ENCODE results near the gene MCAT. TPM values are rescaled to one million over a fixed set of nuclear protein-coding genes. Genes with fewer than 3 reads are reported as not detected.

MCAT gene
- total RNA-seq, 2 donors from 2014 or later = 17.1 to 19.9 TPM

DNA sequence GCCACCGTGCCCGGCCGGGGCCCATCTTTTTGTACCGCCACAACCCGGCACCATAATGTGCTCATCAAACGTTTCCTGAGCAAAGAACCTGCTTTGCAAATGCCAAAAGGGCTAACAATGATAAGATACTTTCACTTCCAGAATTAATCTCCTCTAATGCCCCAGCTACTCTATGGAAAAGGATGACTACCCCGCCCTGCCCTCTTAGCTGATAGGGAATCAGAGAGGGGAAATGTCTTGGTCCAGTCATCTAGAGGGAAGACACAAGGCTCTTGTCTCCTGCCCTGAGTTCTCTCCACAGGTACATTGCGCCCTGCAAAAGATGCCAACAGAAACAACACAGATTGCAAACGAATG, 54.6 kb downstream of the MCAT start:
- no peak for DNase-seq
- H3K9me3 Mint-ChIP-seq = no peaks in the 10 kb centered on the region

DNA sequence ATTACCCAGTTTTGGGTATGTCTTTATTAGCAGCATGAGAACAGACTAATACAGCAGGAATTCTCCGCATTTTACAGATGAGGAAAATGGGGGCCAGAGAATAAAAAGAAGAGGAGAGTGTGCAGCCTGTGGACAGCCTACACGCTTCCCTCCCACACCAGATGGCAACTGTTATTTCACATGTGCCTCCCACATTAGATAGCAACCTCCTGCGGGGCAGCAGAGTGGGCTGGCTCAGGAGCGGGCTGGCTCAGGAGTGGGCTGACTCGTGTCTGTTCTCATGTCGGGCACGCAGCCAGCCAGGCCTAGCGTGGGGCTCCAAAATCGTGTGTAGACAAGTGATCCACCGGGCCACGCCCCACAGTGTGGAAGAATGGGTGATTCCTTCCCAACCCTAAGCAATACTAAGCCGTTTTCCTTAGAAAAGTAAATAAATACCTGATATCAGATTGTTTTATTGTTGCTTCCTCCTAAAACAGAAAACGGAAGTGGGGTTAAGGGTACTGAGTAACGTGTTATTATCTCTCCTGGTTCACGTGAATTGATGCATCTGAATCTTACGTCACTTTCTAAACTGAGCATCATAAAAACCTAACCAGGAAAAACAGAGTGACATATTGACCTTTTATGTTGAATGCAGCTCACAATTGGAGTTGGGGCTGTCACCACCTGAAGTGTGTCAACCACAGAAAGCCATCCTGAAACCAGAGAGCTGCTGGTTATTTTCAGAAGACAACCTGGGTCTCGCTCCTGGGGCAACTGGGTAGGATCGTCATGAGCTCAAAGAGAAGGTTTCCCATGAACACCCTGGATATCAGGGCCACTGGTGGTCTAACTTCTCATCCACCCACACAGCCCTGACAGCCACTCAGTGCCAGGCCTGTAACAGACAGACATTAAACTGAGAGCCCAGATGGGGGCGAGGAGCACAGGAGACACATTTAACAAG, 57.3 kb downstream of the MCAT start:
- no peak overlapping the region for H3K4me3 ChIP-seq (ENCODE audit: low read length)
- peaks cover 3% of the 10 kb centered on the region for H3K36me3 ChIP-seq (ENCODE audit: control insufficient read depth, insufficient read depth, low read length)
- Mint-ChIP-seq H3K4me1 (no peaks in the 10 kb centered on the region), H3K4me3 (no peak overlapping the region), H3K36me3 (ENCODE audit: low read depth) (peaks cover 6% of the 10 kb centered on the region), H3K27ac (peak overlapping the region; percentile 15), H3K9me3 (no peaks in the 10 kb centered on the region), H3K27me3 (ENCODE audit: insufficient read depth) (no peaks in the 10 kb centered on the region)
- no peak for DNase-seq
- TF ChIP-seq, protein P1, sequence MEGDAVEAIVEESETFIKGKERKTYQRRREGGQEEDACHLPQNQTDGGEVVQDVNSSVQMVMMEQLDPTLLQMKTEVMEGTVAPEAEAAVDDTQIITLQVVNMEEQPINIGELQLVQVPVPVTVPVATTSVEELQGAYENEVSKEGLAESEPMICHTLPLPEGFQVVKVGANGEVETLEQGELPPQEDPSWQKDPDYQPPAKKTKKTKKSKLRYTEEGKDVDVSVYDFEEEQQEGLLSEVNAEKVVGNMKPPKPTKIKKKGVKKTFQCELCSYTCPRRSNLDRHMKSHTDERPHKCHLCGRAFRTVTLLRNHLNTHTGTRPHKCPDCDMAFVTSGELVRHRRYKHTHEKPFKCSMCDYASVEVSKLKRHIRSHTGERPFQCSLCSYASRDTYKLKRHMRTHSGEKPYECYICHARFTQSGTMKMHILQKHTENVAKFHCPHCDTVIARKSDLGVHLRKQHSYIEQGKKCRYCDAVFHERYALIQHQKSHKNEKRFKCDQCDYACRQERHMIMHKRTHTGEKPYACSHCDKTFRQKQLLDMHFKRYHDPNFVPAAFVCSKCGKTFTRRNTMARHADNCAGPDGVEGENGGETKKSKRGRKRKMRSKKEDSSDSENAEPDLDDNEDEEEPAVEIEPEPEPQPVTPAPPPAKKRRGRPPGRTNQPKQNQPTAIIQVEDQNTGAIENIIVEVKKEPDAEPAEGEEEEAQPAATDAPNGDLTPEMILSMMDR (conservative IDR thresholded peaks at IDR 0.05) = no peak
- no peaks in the 10 kb centered on the region for H3K27me3 ChIP-seq (ENCODE audit: control insufficient read depth, insufficient read depth, low read length, poor library complexity, severe bottlenecking)
- no peak overlapping the region for H3K9ac ChIP-seq (ENCODE audit: extremely low read depth, low read length, poor library complexity, severe bottlenecking)
- no peaks in the 10 kb centered on the region for H3K9me3 ChIP-seq (ENCODE audit: control insufficient read depth, low read length)
- H3K4me1 ChIP-seq (ENCODE audit: control insufficient read depth, insufficient read depth, low read length) = no peaks in the 10 kb centered on the region
- no peak overlapping the region for H3K27ac ChIP-seq (ENCODE audit: low read depth, low read length)
- WGBS, 2 experiments (ENCODE audit: insufficient coverage in 1 of 2, insufficient read length in 1 of 2) = 92 to 97% methylated on average over 7 to 19 of the region's 19 CpGs

More for the DNA sequence above, 54.6 kb downstream of the MCAT start:
- Mint-ChIP-seq H3K27ac (peak overlapping the region; percentile 17), H3K4me1 (no peaks in the 10 kb centered on the region), H3K36me3 (ENCODE audit: low read depth) (peaks cover 6% of the 10 kb centered on the region), H3K4me3 (peak overlapping the region; percentile 63), H3K27me3 (ENCODE audit: insufficient read depth) (no peaks in the 10 kb centered on the region)
- peaks cover 3% of the 10 kb centered on the region for H3K36me3 ChIP-seq (ENCODE audit: control insufficient read depth, insufficient read depth, low read length)
- no peaks in the 10 kb centered on the region for H3K9me3 ChIP-seq (ENCODE audit: control insufficient read depth, low read length)
- H3K4me1 ChIP-seq (ENCODE audit: control insufficient read depth, insufficient read depth, low read length) = no peaks in the 10 kb centered on the region
- H3K27ac ChIP-seq (ENCODE audit: low read depth, low read length) = no peak overlapping the region
- peak overlapping the region; percentile 87 for H3K4me3 ChIP-seq (ENCODE audit: low read length)
- TF ChIP-seq, protein P1 (conservative IDR thresholded peaks at IDR 0.05) = no peak
- peak overlapping the region; percentile 16 for H3K9ac ChIP-seq (ENCODE audit: extremely low read depth, low read length, poor library complexity, severe bottlenecking)
- 73 to 84% methylated on average over 9 of the region's 9 CpGs for WGBS, 2 experiments (ENCODE audit: insufficient coverage in 1 of 2, insufficient read length in 1 of 2)
- H3K27me3 ChIP-seq (ENCODE audit: control insufficient read depth, insufficient read depth, low read length, poor library complexity, severe bottlenecking) = no peaks in the 10 kb centered on the region

Other genes with a start within 250 kb of the MCAT start
- 10 to 100 TPM; 60.7 to 61.4 TPM for gene PACSIN2, start 128.2 kb downstream of the MCAT start, total RNA-seq
- 10 to 100 TPM in 1 of 2 donors, 1 to 10 TPM in 1; 6.9 to 10.4 TPM for gene TTLL1, start 54.0 kb downstream of the MCAT start, total RNA-seq
- gene BIK, start 32.6 kb downstream of the MCAT start, total RNA-seq = 10 to 100 TPM in 1 of 2 donors, 1 to 10 TPM in 1; 5.8 to 13.3 TPM
- gene TSPO, start 8.2 kb upstream of the MCAT start, total RNA-seq = 10 to 100 TPM in 1 of 2 donors, 1 to 10 TPM in 1; 9.6 to 12.3 TPM
- gene TTLL12, start 43.7 kb upstream of the MCAT start, total RNA-seq = 10 to 100 TPM; 49.8 to 71.0 TPM
- under 1 TPM; 0.13 to 0.95 TPM for gene SCUBE1, start 200.0 kb upstream of the MCAT start, total RNA-seq